CD14-positive monocyte (primary cell): ENCODE measurements around the gene CACNG6. TPM values are rescaled to one million over a fixed set of nuclear protein-coding genes. Genes with fewer than 3 reads are reported as not detected.

ENCODE experiments used
- DNase-seq, 3 donors: peaks; one replicate each; pipeline ENCODE4 v3.0.0-alpha.2; 2011 to 2022
- H2AFZ ChIP-seq: 2 replicates; pipeline ENCODE4 v1.6.0; 2012; ENCODE audit warnings: mild to moderate bottlenecking, low read depth, low read length, inconsistent platforms; ENCODE audit not compliant: insufficient read depth, poor library complexity, severe bottlenecking
- H3K27ac ChIP-seq, 2 donors: 1 replicate in 1 of 2; 2 replicates in 1 of 2; pipeline ENCODE4 v1.5.1; 2012 to 2013; ENCODE audit warnings: low read length in 2 of 2, control low read depth in 1 of 2, inconsistent platforms in 1 of 2, low read depth in 1 of 2, mild to moderate bottlenecking in 1 of 2
- H3K27me3 ChIP-seq, 2 donors: one replicate each; pipeline versions ENCODE4 v1.6.0 to v1.6.1; 2011 to 2013; ENCODE audit warnings: low read length in 2 of 2; ENCODE audit not compliant: control insufficient read depth in 2 of 2, insufficient read depth in 2 of 2
- H3K36me3 ChIP-seq, 2 donors: replicated peaks in 1 of 2; 1 replicate in 1 of 2; 2 replicates in 1 of 2; pipeline versions ENCODE4 v1.5.1 to v1.6.1; 2012 to 2013; ENCODE audit warnings: low read length in 2 of 2, control low read depth in 1 of 2, inconsistent platforms in 1 of 2, mild to moderate bottlenecking in 1 of 2; ENCODE audit not compliant: insufficient read depth in 2 of 2, control insufficient read depth in 1 of 2
- H3K4me1 ChIP-seq, 2 donors: 1 replicate in 1 of 2; 2 replicates in 1 of 2; pipeline versions ENCODE4 v1.5.1 to v1.6.1; 2012 to 2013; ENCODE audit warnings: low read length in 2 of 2, control low read depth in 1 of 2, inconsistent platforms in 1 of 2, mild to moderate bottlenecking in 1 of 2, moderate library complexity in 1 of 2; ENCODE audit not compliant: insufficient read depth in 2 of 2, control insufficient read depth in 1 of 2
- H3K4me2 ChIP-seq: replicated peaks from 2 replicates; pipeline ENCODE3; 2012; ENCODE audit warnings: low read length, moderate library complexity, mild to moderate bottlenecking; ENCODE audit not compliant: poor library complexity, severe bottlenecking; ENCODE audit errors: extremely low read depth
- H3K4me3 ChIP-seq, 3 experiments: fragments of 200-600 bp in 1 of 3; sonication (generic) in 1 of 3; replicated peaks in 1 of 3; 1 replicate in 2 of 3; 2 replicates in 1 of 3; pipeline ENCODE4 v1.5.1; 2011 to 2013; ENCODE audit warnings: low read length in 3 of 3, mild to moderate bottlenecking in 3 of 3, control low read depth in 2 of 3, low read depth in 2 of 3, inconsistent platforms in 1 of 3, moderate library complexity in 1 of 3
- H3K79me2 ChIP-seq: 2 replicates; pipeline ENCODE4 v1.6.0; 2012; ENCODE audit warnings: mild to moderate bottlenecking, control low read depth, inconsistent platforms, low read length, moderate library complexity; ENCODE audit not compliant: insufficient read depth
- H3K9ac ChIP-seq: 2 replicates; pipeline ENCODE4 v1.6.0; 2017; ENCODE audit warnings: low read length, mild to moderate bottlenecking; ENCODE audit not compliant: insufficient read depth, poor library complexity, severe bottlenecking
- H3K9me3 ChIP-seq, 2 donors: replicated peaks in 1 of 2; 1 replicate in 1 of 2; 2 replicates in 1 of 2; pipeline versions ENCODE4 v1.5.1 to v1.6.1; 2012 to 2013; ENCODE audit warnings: low read length in 2 of 2, control low read depth in 1 of 2; ENCODE audit not compliant: control insufficient read depth in 1 of 2, insufficient read depth in 1 of 2
- H4K20me1 ChIP-seq: 2 replicates; pipeline ENCODE4 v1.6.0; 2012; ENCODE audit warnings: mild to moderate bottlenecking, low read length, control low read depth, moderate library complexity; ENCODE audit not compliant: insufficient read depth
- H3K27ac Mint-ChIP-seq, 7 donors: one replicate each; pipeline ENCODE4 v1.8.0; 2020; ENCODE audit warnings: mild to moderate bottlenecking in 7 of 7, mixed read lengths in 7 of 7, moderate library complexity in 6 of 7, inconsistent platforms in 2 of 7
- H3K27me3 Mint-ChIP-seq, 3 donors: one replicate each; pipeline ENCODE4 v1.8.0; 2021 to 2022; ENCODE audit warnings: low read depth in 3 of 3, mild to moderate bottlenecking in 3 of 3, mixed read lengths in 3 of 3, moderate library complexity in 3 of 3, inconsistent platforms in 1 of 3
- H3K36me3 Mint-ChIP-seq, 2 donors: one replicate each; pipeline ENCODE4 v1.8.0; 2020; ENCODE audit warnings: mixed read lengths in 2 of 2, inconsistent platforms in 1 of 2, mild to moderate bottlenecking in 1 of 2
- H3K4me1 Mint-ChIP-seq: one replicate; pipeline ENCODE4 v1.8.0; 2020; ENCODE audit warnings: mild to moderate bottlenecking, mixed read lengths
- H3K4me3 Mint-ChIP-seq, 2 donors: one replicate each; pipeline ENCODE4 v1.8.0; 2020; ENCODE audit warnings: mild to moderate bottlenecking in 2 of 2, mixed read lengths in 2 of 2, moderate library complexity in 1 of 2
- H3K9me3 Mint-ChIP-seq, 7 donors: one replicate each; pipeline ENCODE4 v1.8.0; 2020 to 2022; ENCODE audit warnings: mixed read lengths in 7 of 7, mild to moderate bottlenecking in 6 of 7, moderate library complexity in 6 of 7, inconsistent platforms in 2 of 7
- CTCF ChIP-seq: fragments of 200-600 bp; IDR thresholded peaks from one replicate; pipeline ENCODE4 v1.8.0; 2022; ENCODE audit warnings: antibody characterized with exemption, mild to moderate bottlenecking
- WGBS: methylation state at CpG from one replicate; pipeline ENCODE4 v1.1.5; 2013; ENCODE audit warnings: missing lambda C conversion rate; ENCODE audit not compliant: insufficient coverage; 5-methylcytosine and 5-hydroxymethylcytosine counted together
- intact Hi-C, 2 donors: fragments of 100-400 bp; cut with micrococcal nuclease; formaldehyde crosslinking; loops; one replicate each; pipeline versions ENCODE4 v1.15.0 to v1.15.1; 2023
- polyA plus RNA-seq, 3 donors: library from polyadenylated mRNA; depleted of rRNA in 1 of 3; unstranded in 2 of 3; stranded (reverse) in 1 of 3; fragments of 300-500 nt in 2 of 3; fragments of >200 nt in 1 of 3; fragmentation: Illumina TruSeq in 2 of 3; gene quantifications; 1 replicate in 2 of 3; 2 replicates in 1 of 3; pipeline ENCODE4 v1.2.3, GENCODE V29; 2012 to 2021

CACNG6 gene
- polyA plus RNA-seq, 3 donors: 0.08 to 0.18 TPM; not detected in 1

GRCh38 chr19:53992815-53993214 lies 1.4 kb downstream of the CACNG6 start:
- H2AFZ ChIP-seq: no peak overlapping the region
- H3K27me3 Mint-ChIP-seq: peaks cover 62 to 83% (median 68%) of the 10 kb centered on the region in 3 donors
- no peak overlapping the region for H3K4me3 ChIP-seq
- H3K27me3 ChIP-seq: peaks cover 26 to 64% of the 10 kb centered on the region in 2 donors
- H3K9me3 ChIP-seq: peaks cover 0 to 7% of the 10 kb centered on the region in 2 donors
- WGBS: 23% methylated on average over 41 of the region's 43 CpGs
- TF ChIP-seq CTCF: no peak
- H3K4me1 Mint-ChIP-seq: peaks cover 5% of the 10 kb centered on the region
- H3K27ac ChIP-seq: no peak overlapping the region
- no peak overlapping the region for H3K27ac Mint-ChIP-seq
- no peak overlapping the region for H3K9ac ChIP-seq
- no peak overlapping the region for H3K4me2 ChIP-seq
- no peaks in the 10 kb centered on the region for H3K79me2 ChIP-seq
- intact Hi-C loops: no loop called here
- peaks cover 5 to 8% of the 10 kb centered on the region in 2 donors for H3K4me1 ChIP-seq
- H3K36me3 Mint-ChIP-seq: peaks cover 5 to 7% of the 10 kb centered on the region in 2 donors
- H3K4me3 Mint-ChIP-seq: peak overlapping the region in 1 of 2 donors; percentile 88
- peaks cover 0 to 15% (median 9%) of the 10 kb centered on the region in 7 donors for H3K9me3 Mint-ChIP-seq
- H4K20me1 ChIP-seq: no peaks in the 10 kb centered on the region
- H3K36me3 ChIP-seq: no peaks in the 10 kb centered on the region
- no peak for DNase-seq

GRCh38 chr19:53993448-53993847 lies 2.0 kb downstream of the CACNG6 start:
- H2AFZ ChIP-seq: no peak overlapping the region
- no peak overlapping the region for H3K27ac ChIP-seq
- 92% methylated on average over 2 of the region's 3 CpGs for WGBS
- H3K4me1 Mint-ChIP-seq: peaks cover 5% of the 10 kb centered on the region
- TF ChIP-seq CTCF: no peak
- H3K9ac ChIP-seq: no peak overlapping the region
- no peak overlapping the region for H3K4me3 ChIP-seq
- H3K9me3 Mint-ChIP-seq: peaks cover 0 to 15% (median 9%) of the 10 kb centered on the region in 7 donors
- no peak overlapping the region for H3K4me2 ChIP-seq
- H3K27ac Mint-ChIP-seq: peak overlapping the region in 1 of 7 donors; percentile 28
- H3K36me3 ChIP-seq: no peaks in the 10 kb centered on the region
- no peaks in the 10 kb centered on the region for H4K20me1 ChIP-seq
- H3K4me1 ChIP-seq: peaks cover 5 to 8% of the 10 kb centered on the region in 2 donors
- H3K36me3 Mint-ChIP-seq: peaks cover 5 to 7% of the 10 kb centered on the region in 2 donors
- H3K27me3 ChIP-seq: peaks cover 29 to 69% of the 10 kb centered on the region in 2 donors
- DNase-seq: no peak
- no peaks in the 10 kb centered on the region for H3K79me2 ChIP-seq
- peaks cover 63 to 89% (median 72%) of the 10 kb centered on the region in 3 donors for H3K27me3 Mint-ChIP-seq
- peaks cover 0 to 7% of the 10 kb centered on the region in 2 donors for H3K9me3 ChIP-seq
- intact Hi-C loops: no loop called here
- H3K4me3 Mint-ChIP-seq: peak overlapping the region in 1 of 2 donors; percentile 73
